GM19099 (cell line): ENCODE measurements around the gene BFSP1.

Source experiments
- POLR2A ChIP-seq: IDR thresholded peaks from 3 replicates; pipeline ENCODE4 v1.6.1; 2011; ENCODE audit warnings: low read depth; ENCODE audit not compliant: insufficient read length; ENCODE audit errors: extremely low read depth

The BFSP1 gene

DNA sequence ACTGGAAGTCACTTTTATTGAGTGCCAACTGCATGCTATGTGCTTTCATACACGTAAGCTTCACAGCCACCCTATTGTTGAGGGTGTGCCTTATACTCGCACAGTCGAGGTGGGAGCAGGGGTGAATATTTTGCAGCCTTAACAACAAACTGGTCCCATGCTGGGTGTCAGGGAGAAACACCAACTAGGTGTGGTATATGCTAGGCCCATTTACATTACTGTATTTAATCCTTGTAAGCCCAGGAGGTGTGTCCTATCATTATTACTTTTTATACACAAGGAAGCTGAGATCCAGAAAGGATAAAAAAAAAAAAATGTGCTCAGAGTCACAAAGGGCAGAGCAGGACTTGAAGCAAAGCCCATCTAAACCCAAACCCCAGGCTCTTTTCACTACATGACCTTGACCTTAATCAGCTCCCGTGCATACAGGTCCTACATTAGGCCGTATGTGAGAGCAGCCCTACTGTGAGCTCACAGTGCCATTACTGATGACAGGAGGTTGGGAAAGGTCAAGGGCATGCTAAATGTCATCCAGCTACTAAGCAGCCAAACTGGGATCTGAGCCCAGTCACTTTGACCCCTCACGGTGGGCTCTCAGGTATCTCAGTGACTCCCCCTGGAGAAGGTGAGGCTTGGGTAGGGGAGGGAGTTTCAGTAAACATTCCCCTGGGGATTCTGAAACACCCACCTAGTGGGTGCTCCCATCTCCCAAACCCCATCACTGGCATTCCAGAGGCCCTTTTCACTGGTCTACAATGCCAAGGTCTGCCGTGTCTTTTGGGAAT lies 61.7 kb downstream of the BFSP1 start:
- no peak for TF ChIP-seq POLR2A

DNA sequence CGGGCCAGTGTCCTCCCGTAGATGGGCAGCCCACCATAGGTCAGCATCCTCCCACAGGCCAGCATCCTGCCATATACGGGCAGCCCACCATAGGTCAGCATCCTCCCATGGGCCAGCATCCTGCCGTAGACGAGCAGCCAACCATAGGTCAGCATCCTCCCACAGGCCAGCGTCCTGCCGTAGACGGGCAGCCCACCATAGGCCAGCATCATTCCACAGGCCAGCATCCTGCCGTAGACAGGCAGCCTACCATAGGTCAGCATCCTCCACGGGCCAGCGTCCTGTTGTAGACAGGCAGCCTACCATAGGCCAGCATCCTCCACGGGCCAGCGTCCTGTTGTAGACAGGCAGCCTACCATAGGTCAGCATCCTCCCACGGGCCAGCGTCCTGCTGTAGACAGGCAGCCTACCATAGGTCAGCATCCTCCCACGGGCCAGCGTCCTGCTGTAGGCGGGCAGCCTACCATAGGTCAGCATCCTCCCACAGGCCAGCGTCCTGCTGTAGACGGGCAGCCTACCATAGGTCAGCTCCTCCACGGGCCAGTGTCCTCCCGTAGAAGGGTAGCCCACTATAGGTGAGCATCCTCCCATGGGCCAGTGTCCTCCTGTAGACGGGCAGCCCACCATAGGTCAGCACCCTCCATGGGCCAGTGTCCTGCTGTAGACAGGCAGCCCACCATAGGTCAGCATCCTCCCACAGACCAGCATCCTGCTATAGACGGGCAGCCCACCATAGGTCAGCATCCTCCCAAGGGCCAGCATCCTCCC lies 62.9 kb downstream of the BFSP1 start:
- no peak for TF ChIP-seq POLR2A

DNA sequence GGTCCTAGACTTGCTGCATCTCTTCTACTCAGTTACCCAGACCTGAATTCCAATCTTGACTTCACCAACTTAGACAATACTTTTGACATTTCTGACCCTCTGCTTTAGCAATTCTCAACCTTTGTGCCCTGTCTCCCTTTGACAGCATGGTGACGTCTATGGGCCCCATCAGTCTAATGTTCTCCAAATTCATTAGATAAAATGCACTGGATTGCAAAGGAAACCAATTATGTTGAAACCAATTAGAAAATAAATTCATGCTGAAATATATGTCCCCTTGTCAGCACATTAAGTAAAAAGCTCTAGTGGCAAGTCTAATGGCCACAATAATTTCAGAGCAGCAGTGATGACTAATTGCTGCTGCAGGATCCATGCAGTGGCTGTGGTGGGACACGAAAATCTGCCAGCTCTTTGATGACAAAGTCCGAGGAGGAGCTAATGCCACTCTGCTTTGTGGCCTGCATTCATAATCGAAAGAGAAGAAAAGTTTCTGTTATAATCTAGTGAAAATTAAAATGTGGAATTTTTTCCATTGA lies 64.0 kb downstream of the BFSP1 start:
- TF ChIP-seq POLR2A = no peak

DNA sequence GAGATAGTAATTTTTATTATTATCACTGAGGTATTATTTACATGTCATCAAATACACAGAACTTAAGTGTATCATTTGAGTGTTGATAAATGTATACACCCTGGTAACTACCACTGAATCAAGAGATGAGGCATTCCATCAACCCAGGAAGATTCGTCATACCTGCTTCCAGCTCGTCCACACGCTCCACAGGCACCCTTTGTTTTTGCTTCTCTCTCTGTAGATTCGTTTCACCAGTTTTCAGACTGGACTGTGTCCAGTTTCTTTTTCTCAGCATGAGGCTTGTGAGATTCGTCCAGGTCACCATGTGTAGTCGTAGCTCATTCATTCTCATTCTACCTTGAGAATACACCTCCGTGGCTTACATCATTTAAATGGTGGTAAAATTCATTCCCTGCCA lies 64.5 kb downstream of the BFSP1 start:
- no peak for TF ChIP-seq POLR2A

DNA sequence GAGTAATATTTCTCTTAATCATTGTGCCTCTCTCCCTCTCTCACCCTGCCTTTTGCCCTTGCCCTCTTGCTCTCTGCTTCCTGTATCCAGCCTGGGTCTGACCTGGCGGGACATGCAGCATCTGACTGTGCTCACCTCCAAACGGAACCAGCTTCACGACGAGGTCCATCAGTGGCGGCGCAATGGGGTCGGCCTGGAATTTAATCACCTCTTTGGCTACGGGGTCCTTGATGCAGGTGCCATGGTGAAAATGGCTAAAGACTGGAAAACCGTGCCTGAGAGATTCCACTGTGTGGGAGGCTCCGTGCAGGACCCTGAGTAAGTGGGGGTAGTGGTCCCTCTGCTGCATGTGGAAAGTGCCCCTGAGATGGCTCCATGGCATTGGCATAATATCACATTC lies 65.9 kb downstream of the BFSP1 start:
- no peak for TF ChIP-seq POLR2A

DNA sequence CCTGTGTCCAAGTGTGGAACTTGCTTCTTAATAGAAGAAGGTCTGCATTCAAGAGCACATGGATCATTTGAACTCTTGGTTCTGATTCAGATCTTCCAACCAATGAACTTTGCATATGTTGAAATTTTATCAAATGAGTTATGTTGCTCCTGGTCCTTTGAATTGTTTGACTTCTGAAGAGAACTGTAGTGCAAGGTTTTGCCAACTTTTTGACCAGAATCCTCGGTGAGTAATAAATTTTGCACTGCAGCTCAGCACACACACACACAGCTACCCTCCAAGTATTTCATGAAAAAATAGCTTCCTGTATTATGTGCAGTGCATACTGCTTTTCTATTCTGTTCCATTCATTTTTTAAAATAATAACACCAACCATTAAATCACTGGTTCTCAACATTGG lies 67.5 kb downstream of the BFSP1 start:
- TF ChIP-seq POLR2A = no peak

DNA sequence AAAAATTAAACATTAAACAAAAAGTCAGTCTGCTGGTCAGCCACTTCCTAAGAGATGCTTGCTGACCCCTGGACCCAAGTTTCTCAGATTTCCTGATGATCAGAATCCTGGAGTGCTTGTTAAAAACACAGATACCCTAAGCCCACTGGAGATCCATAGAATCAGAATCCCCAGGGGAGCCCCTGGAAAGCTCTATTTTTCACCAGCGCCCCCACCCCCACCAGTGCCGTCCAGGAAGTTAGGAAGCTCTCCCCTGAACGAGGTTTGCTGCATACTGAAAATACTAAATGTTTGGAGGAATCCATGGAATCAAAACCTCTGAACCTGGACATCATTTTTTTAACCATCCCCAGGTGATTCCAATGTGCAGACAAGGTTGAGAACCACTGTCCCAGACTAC lies 69.2 kb downstream of the BFSP1 start:
- TF ChIP-seq POLR2A = no peak

DNA sequence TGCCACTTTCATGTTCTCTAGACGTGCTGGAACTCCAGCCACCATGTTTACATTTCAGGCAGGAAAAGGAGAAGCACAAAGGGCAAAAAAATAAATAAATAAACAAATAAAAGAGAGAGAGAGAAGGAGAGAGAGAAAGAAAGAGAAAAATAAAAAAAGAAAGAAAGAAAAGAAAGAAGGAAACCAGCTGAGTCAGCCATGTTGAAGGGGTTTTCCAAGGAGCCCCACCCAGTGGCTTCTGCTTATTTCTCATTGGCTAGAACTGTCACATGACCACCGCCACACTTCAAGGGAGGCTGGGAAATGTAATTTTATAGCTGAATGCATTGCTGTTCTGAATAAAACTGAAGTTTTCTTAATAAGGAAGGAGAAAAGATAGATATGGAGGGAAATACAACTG lies 71.1 kb downstream of the BFSP1 start:
- no peak for TF ChIP-seq POLR2A

DNA sequence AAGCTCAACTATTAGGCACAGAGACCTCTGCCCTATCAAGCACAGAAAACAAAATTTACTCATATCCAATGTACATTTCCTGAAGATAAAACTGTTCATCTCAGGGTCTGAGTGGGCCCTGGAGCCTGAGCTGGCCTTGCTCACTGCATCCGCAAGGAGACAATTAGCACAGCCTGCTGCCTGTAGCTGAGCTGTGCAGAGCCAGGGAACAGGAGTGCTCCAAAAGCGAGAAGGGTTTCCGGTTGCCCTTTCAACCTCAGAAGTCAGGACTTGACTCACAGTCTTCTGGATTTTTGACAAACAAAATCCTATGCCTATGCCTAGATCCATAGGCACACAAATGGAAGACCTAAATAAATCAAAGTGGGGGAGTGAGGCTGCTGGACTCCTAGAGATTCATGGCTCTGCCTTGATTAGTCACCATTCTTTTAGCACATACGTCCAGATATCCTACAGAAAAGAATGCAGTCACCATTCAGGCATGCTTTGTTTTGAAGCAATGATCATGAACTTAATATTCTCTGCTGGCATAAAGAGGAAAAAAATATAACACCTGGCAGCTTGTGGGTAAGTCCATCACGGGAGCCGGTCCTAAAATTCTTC lies 73.5 kb downstream of the BFSP1 start:
- no peak for TF ChIP-seq POLR2A

DNA sequence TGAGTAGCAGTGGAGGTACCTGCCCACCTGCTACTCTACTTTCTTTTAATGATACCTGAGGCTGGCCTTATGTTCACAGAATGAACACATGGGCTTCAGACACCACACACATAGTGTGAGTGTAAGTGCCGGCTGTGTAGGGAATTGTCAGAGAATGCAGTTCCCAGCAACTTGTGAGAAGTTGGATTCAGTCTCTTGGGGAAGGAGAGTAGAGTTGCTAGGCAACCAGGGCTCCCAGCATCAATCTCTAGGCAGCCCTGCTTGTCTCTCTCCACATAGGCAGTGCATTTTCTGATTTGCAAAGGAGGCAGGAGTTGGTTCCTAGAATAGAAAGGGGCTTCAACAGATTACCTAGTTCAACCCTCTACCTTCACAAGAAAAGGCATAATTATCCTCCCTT lies 74.1 kb downstream of the BFSP1 start:
- no peak for TF ChIP-seq POLR2A

DNA sequence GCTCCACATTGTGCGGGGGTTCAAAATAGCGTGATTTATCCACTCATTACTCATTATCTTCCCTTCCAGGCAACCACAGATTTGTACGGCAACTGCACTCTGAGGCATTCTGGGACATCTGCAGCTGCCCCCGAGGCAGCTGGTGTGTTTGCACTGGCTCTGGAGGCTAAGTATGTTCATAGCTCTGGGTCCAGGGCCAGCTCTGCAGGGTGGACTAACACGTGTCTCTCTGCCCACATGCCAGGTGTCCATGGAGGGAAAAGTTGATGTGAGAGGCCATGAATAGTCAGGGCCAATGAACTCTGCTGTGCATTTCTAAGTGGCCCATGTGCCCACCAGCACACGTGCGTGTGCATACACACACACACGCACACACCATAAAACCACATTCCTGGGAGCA lies 74.9 kb downstream of the BFSP1 start:
- no peak for TF ChIP-seq POLR2A

DNA sequence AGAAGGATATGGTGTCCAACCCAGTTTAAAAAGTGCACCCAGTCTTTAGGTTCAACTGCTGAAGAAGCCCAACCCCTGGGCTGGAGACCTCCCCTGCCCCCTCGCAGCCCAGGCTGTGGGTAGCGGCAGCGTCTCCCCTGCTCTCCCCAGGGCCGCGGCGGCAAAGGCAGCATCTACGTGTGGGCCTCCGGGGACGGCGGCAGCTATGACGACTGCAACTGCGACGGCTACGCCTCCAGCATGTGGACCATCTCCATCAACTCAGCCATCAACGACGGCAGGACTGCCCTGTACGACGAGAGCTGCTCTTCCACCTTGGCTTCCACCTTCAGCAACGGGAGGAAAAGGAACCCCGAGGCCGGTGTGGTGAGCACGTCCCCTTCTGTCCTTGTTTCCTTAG lies 77.6 kb downstream of the BFSP1 start:
- no peak for TF ChIP-seq POLR2A

DNA sequence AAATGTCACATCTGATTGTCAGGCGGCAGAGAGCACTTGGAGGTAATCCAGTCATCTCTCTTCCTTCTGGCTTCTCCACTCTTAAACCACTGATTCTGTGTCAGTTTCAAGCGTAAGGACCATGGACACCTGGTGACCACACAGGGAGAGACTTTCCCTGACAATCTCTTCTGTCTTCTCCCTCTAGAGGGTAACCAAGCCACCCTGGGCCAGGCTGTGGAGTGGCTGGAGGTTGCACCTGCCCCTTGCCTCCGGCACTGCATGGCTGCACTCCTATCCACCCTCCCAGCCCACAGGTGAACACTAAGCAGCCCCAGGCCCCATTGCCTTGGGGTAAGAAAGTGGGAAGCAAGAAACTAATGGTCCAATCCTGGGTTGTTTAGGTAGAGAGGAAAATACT lies 78.7 kb downstream of the BFSP1 start:
- TF ChIP-seq POLR2A = no peak

DNA sequence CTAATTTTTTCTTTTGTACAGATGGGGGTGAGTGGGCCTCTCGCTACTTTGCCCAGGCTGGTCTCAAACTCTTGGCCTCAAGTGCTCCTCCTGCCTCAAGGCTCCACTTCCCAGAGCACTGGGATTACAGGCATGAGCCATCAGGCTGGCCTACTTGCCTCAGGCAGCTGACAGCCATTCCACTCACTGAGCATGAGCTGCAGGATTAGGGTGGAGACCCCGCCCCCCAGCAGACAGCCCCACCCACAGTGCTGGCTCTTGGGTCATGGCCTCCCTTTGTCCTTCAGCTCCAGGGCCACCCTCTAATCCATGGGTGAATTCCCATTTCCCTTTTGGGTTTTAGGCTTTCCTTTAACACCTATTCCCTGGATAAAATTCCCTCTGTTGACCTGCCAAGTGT lies 82.1 kb downstream of the BFSP1 start:
- no peak for TF ChIP-seq POLR2A

DNA sequence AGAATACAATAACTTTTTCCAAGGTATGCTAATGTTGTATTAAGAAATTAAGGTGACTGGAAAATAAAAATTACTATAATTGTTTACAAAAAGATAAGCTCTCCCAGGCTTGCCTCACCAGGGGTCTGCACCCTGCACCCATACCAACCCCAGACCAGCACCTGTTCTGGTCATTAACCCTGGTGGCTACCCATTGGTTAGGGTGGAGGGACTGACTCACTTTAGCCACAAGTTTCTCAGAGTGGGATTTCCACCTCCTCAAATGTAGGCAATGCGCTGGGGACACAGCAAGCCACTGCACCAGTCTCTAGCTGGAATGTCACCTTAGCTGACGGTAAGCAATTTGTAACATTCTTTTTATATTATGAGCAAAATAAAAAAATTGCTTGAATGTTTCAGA lies 83.1 kb downstream of the BFSP1 start:
- TF ChIP-seq POLR2A = no peak

DNA sequence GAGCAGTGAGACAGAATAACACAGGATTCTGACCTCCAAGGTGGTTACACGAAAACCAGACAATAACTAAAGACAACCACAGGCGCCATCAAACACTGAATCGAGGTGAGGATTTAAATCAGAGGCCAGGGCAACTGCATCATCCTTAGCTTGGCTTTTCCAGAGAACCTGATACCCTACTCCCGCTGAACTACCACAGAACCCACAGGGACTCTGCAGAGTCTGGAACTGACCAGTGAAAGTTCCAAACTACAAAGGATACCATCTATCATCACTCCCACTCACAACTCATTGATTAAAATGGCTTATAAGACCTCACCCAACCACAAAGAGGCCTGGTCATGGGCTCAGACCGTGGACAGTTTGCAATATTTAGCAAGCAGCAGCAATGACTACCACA lies 85.0 kb downstream of the BFSP1 start:
- TF ChIP-seq POLR2A = no peak
